Suprapubic skin (tissue), 4 donors: ENCODE data around the gene TRPV6. TPM values are rescaled to one million over a fixed set of nuclear protein-coding genes. Genes with fewer than 3 reads are reported as not detected.

Source experiments
- DNase-seq, 2 donors: peaks; one replicate each; pipeline ENCODE4 v3.0.0-alpha.2; 2019; ENCODE audit warnings: low spot score in 2 of 2
- H3K27ac ChIP-seq: fragments of 200-600 bp; sonication (generic); one replicate; pipeline ENCODE4 v1.5.1; 2019
- H3K27me3 ChIP-seq: fragments of 200-600 bp; sonication (generic); one replicate; pipeline ENCODE4 v1.5.1; 2019
- H3K36me3 ChIP-seq: fragments of 200-600 bp; sonication (generic); one replicate; pipeline ENCODE4 v1.5.1; 2019
- H3K4me1 ChIP-seq: fragments of 200-600 bp; sonication (generic); one replicate; pipeline ENCODE4 v1.5.1; 2019
- H3K4me3 ChIP-seq: fragments of 200-600 bp; sonication (generic); one replicate; pipeline ENCODE4 v1.5.1; 2019; ENCODE audit warnings: mild to moderate bottlenecking
- H3K9me3 ChIP-seq: fragments of 200-600 bp; sonication (generic); one replicate; pipeline ENCODE4 v1.5.1; 2019
- EP300 ChIP-seq: sonication (generic); formaldehyde crosslinking; IDR thresholded peaks from one replicate; pipeline ENCODE4 v1.6.1; 2017; ENCODE audit warnings: antibody characterized with exemption
- POLR2A ChIP-seq, 2 donors: fragments of 450-650 bp; IDR thresholded peaks; one replicate each; pipeline ENCODE4 v1.6.1; 2017; ENCODE audit warnings: antibody characterized with exemption in 2 of 2, mild to moderate bottlenecking in 2 of 2, moderate library complexity in 2 of 2
- POLR2AphosphoS5 ChIP-seq, 3 donors: sonication (generic); formaldehyde crosslinking; IDR thresholded peaks; one replicate each; pipeline ENCODE4 v1.6.1; 2017; ENCODE audit warnings: antibody characterized with exemption in 3 of 3
- WGBS: methylation state at CpG from one replicate; pipeline ENCODE4 v1.1.5; 2018; 5-methylcytosine and 5-hydroxymethylcytosine counted together
- total RNA-seq, 4 donors: library from RNA; depleted of rRNA; stranded (reverse); fragments of >200 nt; gene quantifications; one replicate each; pipeline ENCODE4 v1.1.0, GENCODE V29; 2016
- TF ChIP-seq, protein P1 (sequence below), 2 donors: fragments of 200-600 bp in 1 of 2; fragments of 450-650 bp in 1 of 2; sonication (generic) in 1 of 2; IDR thresholded peaks; one replicate each; pipeline ENCODE4 v1.5.1; 2016 to 2019; ENCODE audit warnings: antibody characterized with exemption in 2 of 2, mild to moderate bottlenecking in 1 of 2, moderate library complexity in 1 of 2

Gene TRPV6
- total RNA-seq, 4 donors from 2014 or later: 7.5 to 34.8 (median 15.0) TPM

DNA sequence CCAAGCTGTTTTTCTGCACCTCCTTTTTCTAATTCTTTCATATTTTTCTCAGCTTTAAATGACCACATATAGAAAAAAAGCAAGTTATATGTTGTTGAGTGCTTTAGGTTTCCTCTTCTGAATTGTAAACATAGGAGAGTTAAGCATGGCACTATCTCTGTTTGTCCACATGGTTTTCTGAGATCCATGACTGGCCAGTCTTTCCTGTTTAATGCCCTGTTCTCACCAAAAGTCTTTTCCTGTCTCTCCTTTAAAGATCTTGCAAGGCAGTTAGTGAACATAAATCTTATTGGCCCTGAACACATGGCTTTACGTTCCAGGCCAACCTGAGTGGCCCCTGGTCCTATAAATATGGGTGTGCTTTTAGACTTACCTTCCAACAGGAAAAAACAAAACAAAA, 28.6 kb upstream of the TRPV6 start:
- H3K36me3 ChIP-seq: no peaks in the 10 kb centered on the region
- H3K27ac ChIP-seq: no peak overlapping the region
- WGBS: 34% methylated on average over 1 of the region's 1 CpG
- DNase-seq: peak in 1 of 2 donors; percentile 4
- H3K4me3 ChIP-seq: no peak overlapping the region
- H3K4me1 ChIP-seq: peaks cover 5% of the 10 kb centered on the region
- peaks cover 5% of the 10 kb centered on the region for H3K27me3 ChIP-seq
- H3K9me3 ChIP-seq: no peaks in the 10 kb centered on the region
- TF ChIP-seq, protein P1, sequence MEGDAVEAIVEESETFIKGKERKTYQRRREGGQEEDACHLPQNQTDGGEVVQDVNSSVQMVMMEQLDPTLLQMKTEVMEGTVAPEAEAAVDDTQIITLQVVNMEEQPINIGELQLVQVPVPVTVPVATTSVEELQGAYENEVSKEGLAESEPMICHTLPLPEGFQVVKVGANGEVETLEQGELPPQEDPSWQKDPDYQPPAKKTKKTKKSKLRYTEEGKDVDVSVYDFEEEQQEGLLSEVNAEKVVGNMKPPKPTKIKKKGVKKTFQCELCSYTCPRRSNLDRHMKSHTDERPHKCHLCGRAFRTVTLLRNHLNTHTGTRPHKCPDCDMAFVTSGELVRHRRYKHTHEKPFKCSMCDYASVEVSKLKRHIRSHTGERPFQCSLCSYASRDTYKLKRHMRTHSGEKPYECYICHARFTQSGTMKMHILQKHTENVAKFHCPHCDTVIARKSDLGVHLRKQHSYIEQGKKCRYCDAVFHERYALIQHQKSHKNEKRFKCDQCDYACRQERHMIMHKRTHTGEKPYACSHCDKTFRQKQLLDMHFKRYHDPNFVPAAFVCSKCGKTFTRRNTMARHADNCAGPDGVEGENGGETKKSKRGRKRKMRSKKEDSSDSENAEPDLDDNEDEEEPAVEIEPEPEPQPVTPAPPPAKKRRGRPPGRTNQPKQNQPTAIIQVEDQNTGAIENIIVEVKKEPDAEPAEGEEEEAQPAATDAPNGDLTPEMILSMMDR (IDR thresholded peaks at IDR 0.05): no peak
- no peak for TF ChIP-seq EP300
- no peak for TF ChIP-seq POLR2AphosphoS5 (IDR thresholded peaks at IDR 0.05)
- no peak for TF ChIP-seq POLR2A (IDR thresholded peaks at IDR 0.05)

- Histone ChIP-seq H3K4me1 (peaks cover 7% of the 10 kb centered on the region), H3K9me3 (no peaks in the 10 kb centered on the region), H3K4me3 (no peak overlapping the region), H3K36me3 (no peaks in the 10 kb centered on the region), H3K27me3 (no peaks in the 10 kb centered on the region), H3K27ac (no peak overlapping the region)
- WGBS: 66% methylated on average over 2 of the region's 2 CpGs
- DNase-seq: peak in 1 of 2 donors; percentile 11
- TF ChIP-seq EP300 (no peak), POLR2A (IDR thresholded peaks at IDR 0.05) (no peak), POLR2AphosphoS5 (IDR thresholded peaks at IDR 0.05) (no peak)
- TF ChIP-seq, protein P1 (IDR thresholded peaks at IDR 0.05): no peak
Observed at GRCh38 chr7:142913566-142913965, 28.0 kb upstream of the TRPV6 start.

DNA sequence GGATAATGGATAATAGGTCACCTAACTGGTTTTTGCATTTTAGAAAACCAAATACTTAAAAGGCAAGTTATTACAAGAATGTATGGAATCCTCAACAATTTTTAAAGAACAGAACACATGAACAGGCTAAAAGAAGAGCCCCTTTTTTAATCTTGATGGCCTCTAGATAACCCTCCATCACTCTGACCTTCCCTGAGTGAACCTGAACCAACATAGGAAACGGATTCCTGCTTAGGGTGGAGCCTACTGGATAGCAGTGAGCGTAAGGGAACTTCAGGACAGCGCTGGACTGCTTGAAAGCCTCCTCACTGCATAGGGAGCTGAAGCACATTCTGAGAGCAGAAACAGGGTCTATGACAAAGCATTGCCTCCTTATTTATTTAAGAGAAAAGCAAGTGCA, 27.5 kb upstream of the TRPV6 start:
- Histone ChIP-seq H3K4me3 (no peak overlapping the region), H3K27ac (no peak overlapping the region), H3K36me3 (no peaks in the 10 kb centered on the region), H3K27me3 (no peaks in the 10 kb centered on the region), H3K9me3 (no peaks in the 10 kb centered on the region), H3K4me1 (peaks cover 7% of the 10 kb centered on the region)
- peak in 1 of 2 donors; percentile 3 for DNase-seq
- 38% methylated on average over 3 of the region's 3 CpGs for WGBS
- TF ChIP-seq POLR2A (IDR thresholded peaks at IDR 0.05) (no peak), POLR2AphosphoS5 (IDR thresholded peaks at IDR 0.05) (no peak), EP300 (no peak)
- TF ChIP-seq, protein P1 (IDR thresholded peaks at IDR 0.05): no peak

DNA sequence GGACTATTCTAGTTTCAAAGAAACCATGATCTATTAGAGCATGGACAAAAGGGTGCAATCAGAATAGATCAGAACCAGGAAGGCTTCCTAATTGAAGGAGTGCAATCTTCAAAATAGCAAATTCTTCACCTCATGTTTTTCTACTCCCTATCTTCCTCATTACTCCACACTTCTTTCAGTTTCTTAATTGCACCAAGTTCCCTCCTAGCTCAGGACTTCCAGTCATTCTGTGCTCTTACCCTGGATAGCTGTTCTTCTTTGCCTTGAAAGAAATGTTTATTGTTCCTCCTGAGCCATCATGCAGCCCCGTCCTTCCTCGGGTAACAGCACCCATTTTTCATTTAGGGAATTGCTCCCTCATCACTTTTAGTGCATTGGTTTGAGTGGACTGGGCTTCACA, 24.9 kb upstream of the TRPV6 start:
- DNase-seq: peak in 1 of 2 donors; percentile 16
- H3K4me3 ChIP-seq: no peak overlapping the region

GRCh38 chr7:142910031-142910433, 24.5 kb upstream of the TRPV6 start:
- Histone ChIP-seq H3K36me3 (no peaks in the 10 kb centered on the region), H3K27me3 (no peaks in the 10 kb centered on the region), H3K4me3 (no peak overlapping the region), H3K4me1 (peaks cover 7% of the 10 kb centered on the region), H3K27ac (no peak overlapping the region), H3K9me3 (no peaks in the 10 kb centered on the region)
- no peak for DNase-seq
- TF ChIP-seq POLR2AphosphoS5 (IDR thresholded peaks at IDR 0.05): no peak
- TF ChIP-seq, protein P1 (IDR thresholded peaks at IDR 0.05): no peak
- 48% methylated on average over 2 of the region's 2 CpGs for WGBS

More for the DNA sequence above, 24.9 kb upstream of the TRPV6 start:
- TF ChIP-seq POLR2A (IDR thresholded peaks at IDR 0.05) (no peak), POLR2AphosphoS5 (IDR thresholded peaks at IDR 0.05) (no peak), EP300 (no peak)
- TF ChIP-seq, protein P1 (IDR thresholded peaks at IDR 0.05): no peak
- H3K27me3 ChIP-seq: no peaks in the 10 kb centered on the region
- no peaks in the 10 kb centered on the region for H3K9me3 ChIP-seq
- no peaks in the 10 kb centered on the region for H3K36me3 ChIP-seq
- WGBS: 79% methylated on average over 2 of the region's 2 CpGs
- H3K27ac ChIP-seq: no peak overlapping the region
- H3K4me1 ChIP-seq: peaks cover 7% of the 10 kb centered on the region
